ENCODE measurements around the gene CXCL14.

CXCL14 gene

DNA sequence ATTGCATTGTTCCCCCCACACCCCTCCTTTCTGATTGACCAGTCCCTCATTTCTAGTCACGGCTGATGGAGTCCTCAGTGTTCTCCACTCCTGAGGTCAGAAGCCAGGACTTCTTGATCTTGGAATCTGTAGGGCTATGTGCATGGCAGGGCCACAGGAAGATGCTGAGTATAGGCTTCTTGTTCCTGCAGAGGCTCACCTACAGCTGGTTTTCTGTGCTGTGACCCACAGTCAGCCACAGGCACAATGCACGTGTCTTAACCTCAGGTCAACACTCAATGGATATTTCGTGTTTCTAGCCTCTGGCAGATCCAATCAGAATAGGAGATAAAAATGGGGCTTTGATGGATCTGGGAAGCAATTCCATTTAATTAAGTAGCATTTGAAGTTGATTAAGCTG is 14.3 kb upstream of the CXCL14 start:
- peaks cover 0 to 8% (median 0%) of the 10 kb centered on the region in 3 experiments for H3K27me3 ChIP-seq (ENCODE audit: control insufficient read depth in 3 of 3, insufficient read depth in 3 of 3, low read depth in 1 of 3, low read length in 3 of 3)
- DNase-seq (ENCODE audit: low spot score), result no peak

DNA sequence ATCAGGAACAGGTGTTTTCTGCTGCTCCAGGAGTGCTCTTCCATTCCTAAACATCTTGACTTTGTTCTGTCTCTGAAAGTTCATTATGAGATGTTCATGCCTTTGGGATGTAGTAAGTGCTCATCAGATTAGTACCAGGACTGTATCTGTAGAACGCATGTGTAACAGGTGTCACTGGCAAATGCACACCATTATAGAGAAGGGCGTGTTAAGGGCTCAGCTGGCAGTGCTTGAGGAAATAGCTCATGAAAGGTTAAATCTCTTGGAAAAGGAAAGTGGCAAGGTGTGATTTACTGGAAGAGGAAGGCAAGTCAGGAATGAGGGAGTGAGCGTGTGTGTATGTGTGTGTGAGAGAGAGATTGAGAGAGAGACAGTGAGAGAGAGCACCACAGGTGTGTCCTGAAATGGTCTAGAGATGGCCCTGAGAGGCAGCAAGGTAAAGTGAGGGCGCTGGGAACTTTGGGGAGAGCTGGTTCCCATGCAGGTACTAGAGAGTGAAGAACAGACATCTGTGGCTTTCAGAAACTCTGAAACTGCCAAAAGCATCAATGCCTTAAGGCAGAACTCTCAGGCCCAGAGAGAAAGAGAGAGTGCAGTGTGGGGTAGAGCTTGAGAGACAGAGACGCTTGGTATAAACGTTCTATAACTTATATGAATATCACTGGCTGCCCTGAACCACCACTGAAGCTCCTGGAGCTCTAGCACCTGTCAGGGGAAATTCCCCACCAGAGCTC is 13.7 kb upstream of the CXCL14 start:
- Histone ChIP-seq H2BK120ac (ENCODE audit: low read depth, low read length) (no peak overlapping the region), H3K79me1 (ENCODE audit: low read depth, low read length) (no peaks in the 10 kb centered on the region), H3K36me3 (replicated peaks in 1 of 2; ENCODE audit: control insufficient read depth in 2 of 2, insufficient read depth in 2 of 2, low read length in 2 of 2) (no peaks in the 10 kb centered on the region), H3K4me2 (ENCODE audit: insufficient read depth, low read length, poor library complexity, severe bottlenecking) (no peak overlapping the region), H2AK5ac (ENCODE audit: low read depth, low read length) (no peak overlapping the region), H4K8ac (ENCODE audit: low read depth, low read length) (no peak overlapping the region), H2BK15ac (ENCODE audit: low read length) (no peak overlapping the region), H3K9me3 (replicated peaks in 1 of 2; ENCODE audit: control insufficient read depth in 2 of 2, insufficient read depth in 1 of 2, low read depth in 1 of 2, low read length in 2 of 2) (no peaks in the 10 kb centered on the region), H3K4me1 (ENCODE audit: control insufficient read depth in 2 of 2, insufficient read depth in 1 of 2, low read depth in 1 of 2, low read length in 2 of 2) (peaks cover 0 to 7% of the 10 kb centered on the region in 2 donors), H3K27me3 (ENCODE audit: control insufficient read depth in 3 of 3, insufficient read depth in 3 of 3, low read depth in 1 of 3, low read length in 3 of 3) (peaks cover 0 to 12% (median 0%) of the 10 kb centered on the region in 3 experiments), H2BK5ac (ENCODE audit: low read length) (no peak overlapping the region), H4K91ac (ENCODE audit: low read depth, low read length, poor library complexity) (no peak overlapping the region), H3K27ac (replicated peaks; ENCODE audit: low read length) (no peak overlapping the region), H3K9ac (ENCODE audit: low read depth, low read length, poor library complexity) (no peak overlapping the region), H3K4ac (ENCODE audit: low read length) (no peak overlapping the region), H3K14ac (ENCODE audit: low read length) (no peak overlapping the region), H2BK12ac (ENCODE audit: low read length) (no peak overlapping the region), H3K23ac (ENCODE audit: low read depth, low read length, poor library complexity) (no peak overlapping the region), H2AFZ (ENCODE audit: low read length) (no peak overlapping the region), H3K4me3 (ENCODE audit: low read length in 2 of 2) (no peak overlapping the region), H3K18ac (ENCODE audit: low read length) (no peak overlapping the region)
- no peak for DNase-seq (ENCODE audit: low spot score)
- WGBS, 2 donors (ENCODE audit: extremely low coverage in 2 of 2, insufficient read length in 2 of 2, insufficient replicate concordance in 1 of 2), result 100% methylated on average over 1 of the region's 6 CpGs; no CpG with 5 or more reads in 1 of the 2 donors

More for the DNA sequence above, 14.3 kb upstream of the CXCL14 start:
- H4K91ac ChIP-seq (ENCODE audit: low read depth, low read length, poor library complexity), result no peak overlapping the region
- no peak overlapping the region for H3K4me2 ChIP-seq (ENCODE audit: insufficient read depth, low read length, poor library complexity, severe bottlenecking)
- no CpG with 5 or more reads among the region's 3 CpGs for WGBS, 2 donors (ENCODE audit: extremely low coverage in 2 of 2, insufficient read length in 2 of 2, insufficient replicate concordance in 1 of 2)
- H3K9ac ChIP-seq (ENCODE audit: low read depth, low read length, poor library complexity), result no peak overlapping the region
- H2AK5ac ChIP-seq (ENCODE audit: low read depth, low read length), result no peak overlapping the region
- no peak overlapping the region for H2BK15ac ChIP-seq (ENCODE audit: low read length)
- H4K8ac ChIP-seq (ENCODE audit: low read depth, low read length), result no peak overlapping the region
- no peak overlapping the region for H2BK5ac ChIP-seq (ENCODE audit: low read length)
- no peaks in the 10 kb centered on the region for H3K9me3 ChIP-seq (replicated peaks in 1 of 2; ENCODE audit: control insufficient read depth in 2 of 2, insufficient read depth in 1 of 2, low read depth in 1 of 2, low read length in 2 of 2)
- H3K4me3 ChIP-seq (ENCODE audit: low read length in 2 of 2), result no peak overlapping the region
- no peaks in the 10 kb centered on the region for H3K36me3 ChIP-seq (replicated peaks in 1 of 2; ENCODE audit: control insufficient read depth in 2 of 2, insufficient read depth in 2 of 2, low read length in 2 of 2)
- no peak overlapping the region for H2BK120ac ChIP-seq (ENCODE audit: low read depth, low read length)
- H3K79me1 ChIP-seq (ENCODE audit: low read depth, low read length), result no peaks in the 10 kb centered on the region
- H3K18ac ChIP-seq (ENCODE audit: low read length), result no peak overlapping the region
- H3K4ac ChIP-seq (ENCODE audit: low read length), result no peak overlapping the region
- H3K14ac ChIP-seq (ENCODE audit: low read length), result peak overlapping the region; percentile 64
- H2AFZ ChIP-seq (ENCODE audit: low read length), result no peak overlapping the region
- H3K4me1 ChIP-seq (ENCODE audit: control insufficient read depth in 2 of 2, insufficient read depth in 1 of 2, low read depth in 1 of 2, low read length in 2 of 2), result peaks cover 0 to 7% of the 10 kb centered on the region in 2 donors
- no peak overlapping the region for H2BK12ac ChIP-seq (ENCODE audit: low read length)
- H3K27ac ChIP-seq (replicated peaks; ENCODE audit: low read length), result no peak overlapping the region
- no peak overlapping the region for H3K23ac ChIP-seq (ENCODE audit: low read depth, low read length, poor library complexity)

DNA sequence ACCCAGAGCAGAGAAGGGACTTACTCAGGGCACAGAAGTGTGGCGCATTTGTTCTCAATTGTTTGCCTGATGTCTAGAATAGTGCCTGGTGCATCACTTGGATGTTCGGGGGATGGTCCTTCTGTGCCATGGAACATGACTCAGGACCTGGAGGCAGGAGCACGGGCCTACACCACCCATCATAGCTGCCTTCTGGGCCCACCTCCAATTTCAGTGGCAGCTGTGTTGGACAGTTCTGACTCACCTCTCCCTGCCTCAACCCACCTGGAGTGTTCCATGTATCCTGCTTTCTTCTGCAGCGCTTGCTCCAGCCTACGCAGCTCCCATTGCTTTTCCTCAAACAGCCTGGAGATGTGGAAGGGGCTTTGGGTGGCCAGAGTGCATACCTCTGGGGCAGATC is 12.5 kb upstream of the CXCL14 start:
- no peak overlapping the region for H3K4me2 ChIP-seq (ENCODE audit: insufficient read depth, low read length, poor library complexity, severe bottlenecking)
- H2BK12ac ChIP-seq (ENCODE audit: low read length), result no peak overlapping the region
- H3K18ac ChIP-seq (ENCODE audit: low read length), result peak overlapping the region; percentile 40
- peaks cover 0 to 12% (median 0%) of the 10 kb centered on the region in 3 experiments for H3K27me3 ChIP-seq (ENCODE audit: control insufficient read depth in 3 of 3, insufficient read depth in 3 of 3, low read depth in 1 of 3, low read length in 3 of 3)
- H3K36me3 ChIP-seq (replicated peaks in 1 of 2; ENCODE audit: control insufficient read depth in 2 of 2, insufficient read depth in 2 of 2, low read length in 2 of 2), result no peaks in the 10 kb centered on the region
- H3K9me3 ChIP-seq (replicated peaks in 1 of 2; ENCODE audit: control insufficient read depth in 2 of 2, insufficient read depth in 1 of 2, low read depth in 1 of 2, low read length in 2 of 2), result no peaks in the 10 kb centered on the region
- no peak overlapping the region for H4K8ac ChIP-seq (ENCODE audit: low read depth, low read length)
- H2AFZ ChIP-seq (ENCODE audit: low read length), result no peak overlapping the region
- H2BK5ac ChIP-seq (ENCODE audit: low read length), result no peak overlapping the region
- no peak overlapping the region for H3K9ac ChIP-seq (ENCODE audit: low read depth, low read length, poor library complexity)
- no peak for DNase-seq (ENCODE audit: low spot score)
- no peak overlapping the region for H3K27ac ChIP-seq (replicated peaks; ENCODE audit: low read length)
- H3K14ac ChIP-seq (ENCODE audit: low read length), result no peak overlapping the region
- H2BK15ac ChIP-seq (ENCODE audit: low read length), result peak overlapping the region; percentile 63
- WGBS, 2 donors (ENCODE audit: extremely low coverage in 2 of 2, insufficient read length in 2 of 2, insufficient replicate concordance in 1 of 2), result no CpG with 5 or more reads among the region's 5 CpGs
- H3K4me1 ChIP-seq (ENCODE audit: control insufficient read depth in 2 of 2, insufficient read depth in 1 of 2, low read depth in 1 of 2, low read length in 2 of 2), result peaks cover 0 to 7% of the 10 kb centered on the region in 2 donors
- H2BK120ac ChIP-seq (ENCODE audit: low read depth, low read length), result no peak overlapping the region
- H3K23ac ChIP-seq (ENCODE audit: low read depth, low read length, poor library complexity), result no peak overlapping the region
- H2AK5ac ChIP-seq (ENCODE audit: low read depth, low read length), result no peak overlapping the region
- H4K91ac ChIP-seq (ENCODE audit: low read depth, low read length, poor library complexity), result peak overlapping the region; percentile 40
- no peak overlapping the region for H3K4me3 ChIP-seq (ENCODE audit: low read length in 2 of 2)
- H3K4ac ChIP-seq (ENCODE audit: low read length), result no peak overlapping the region
- no peaks in the 10 kb centered on the region for H3K79me1 ChIP-seq (ENCODE audit: low read depth, low read length)

DNA sequence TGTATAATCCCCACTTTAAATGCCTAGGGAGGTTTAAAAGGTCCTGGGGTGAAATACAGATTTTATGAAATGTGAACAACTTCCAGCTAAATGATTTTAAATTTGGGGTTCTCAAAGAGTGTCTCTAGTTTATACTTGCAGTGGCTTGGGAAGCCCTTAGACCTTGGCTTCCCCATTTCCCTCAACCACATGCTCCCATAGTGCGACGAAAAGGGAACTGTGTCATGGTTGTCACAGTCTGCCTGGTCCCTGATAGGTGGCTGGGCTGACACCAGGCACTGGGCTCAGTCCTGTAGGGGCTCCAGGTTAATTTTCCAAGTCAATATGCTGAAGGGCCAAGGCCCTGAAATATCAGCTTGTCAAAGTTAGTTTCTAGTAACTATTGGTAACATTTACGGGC is 10.4 kb upstream of the CXCL14 start:
- H3K4ac ChIP-seq (ENCODE audit: low read length), result no peak overlapping the region
- H3K36me3 ChIP-seq (replicated peaks in 1 of 2; ENCODE audit: control insufficient read depth in 2 of 2, insufficient read depth in 2 of 2, low read length in 2 of 2), result no peaks in the 10 kb centered on the region
- no peak overlapping the region for H3K14ac ChIP-seq (ENCODE audit: low read length)
- H4K8ac ChIP-seq (ENCODE audit: low read depth, low read length), result no peak overlapping the region
- no peak overlapping the region for H3K4me3 ChIP-seq (ENCODE audit: low read length in 2 of 2)
- no peak overlapping the region for H3K9ac ChIP-seq (ENCODE audit: low read depth, low read length, poor library complexity)
- no peak for DNase-seq (ENCODE audit: low spot score)
- peaks cover 0 to 12% (median 0%) of the 10 kb centered on the region in 3 experiments for H3K27me3 ChIP-seq (ENCODE audit: control insufficient read depth in 3 of 3, insufficient read depth in 3 of 3, low read depth in 1 of 3, low read length in 3 of 3)
- no peak overlapping the region for H3K4me2 ChIP-seq (ENCODE audit: insufficient read depth, low read length, poor library complexity, severe bottlenecking)
- no peak overlapping the region for H3K27ac ChIP-seq (replicated peaks; ENCODE audit: low read length)
- no peak overlapping the region for H2BK15ac ChIP-seq (ENCODE audit: low read length)
- peaks cover 0 to 2% of the 10 kb centered on the region in 2 donors for H3K9me3 ChIP-seq (replicated peaks in 1 of 2; ENCODE audit: control insufficient read depth in 2 of 2, insufficient read depth in 1 of 2, low read depth in 1 of 2, low read length in 2 of 2)
- H2BK12ac ChIP-seq (ENCODE audit: low read length), result no peak overlapping the region
- no peaks in the 10 kb centered on the region for H3K79me1 ChIP-seq (ENCODE audit: low read depth, low read length)
- WGBS, 2 donors (ENCODE audit: extremely low coverage in 2 of 2, insufficient read length in 2 of 2, insufficient replicate concordance in 1 of 2), result no CpG with 5 or more reads among the region's 3 CpGs
- H2AK5ac ChIP-seq (ENCODE audit: low read depth, low read length), result no peak overlapping the region
- H2AFZ ChIP-seq (ENCODE audit: low read length), result no peak overlapping the region
- no peak overlapping the region for H2BK5ac ChIP-seq (ENCODE audit: low read length)
- H2BK120ac ChIP-seq (ENCODE audit: low read depth, low read length), result no peak overlapping the region
- no peak overlapping the region for H3K23ac ChIP-seq (ENCODE audit: low read depth, low read length, poor library complexity)
- H4K91ac ChIP-seq (ENCODE audit: low read depth, low read length, poor library complexity), result no peak overlapping the region
- H3K4me1 ChIP-seq (ENCODE audit: control insufficient read depth in 2 of 2, insufficient read depth in 1 of 2, low read depth in 1 of 2, low read length in 2 of 2), result peaks cover 0 to 7% of the 10 kb centered on the region in 2 donors
- no peak overlapping the region for H3K18ac ChIP-seq (ENCODE audit: low read length)

Measured in neuronal stem cell (in vitro differentiated cells).